Osteocyte (in vitro differentiated cells): ENCODE data around the gene FSTL5. TPM values are rescaled to one million over a fixed set of nuclear protein-coding genes. Genes with fewer than 3 reads are reported as not detected.
A peak's percentile ranks its signal among the peaks of the same experiment; 100 is the strongest.

Experiments used
- DNase-seq: peaks from one replicate; pipeline ENCODE4 v3.0.0; 2021; ENCODE audit warnings: mixed read lengths; ENCODE audit not compliant: unreplicated experiment; ENCODE audit errors: extremely low spot score
- H3K27ac Mint-ChIP-seq: one replicate; pipeline ENCODE4 v1.8.0; 2021; ENCODE audit warnings: mild to moderate bottlenecking, mixed read lengths; ENCODE audit not compliant: unreplicated experiment
- H3K27me3 Mint-ChIP-seq: one replicate; pipeline ENCODE4 v1.8.0; 2021; ENCODE audit warnings: mixed read lengths; ENCODE audit not compliant: unreplicated experiment
- H3K36me3 Mint-ChIP-seq: one replicate; pipeline ENCODE4 v1.8.0; 2021; ENCODE audit warnings: mixed read lengths; ENCODE audit not compliant: unreplicated experiment
- H3K4me1 Mint-ChIP-seq: one replicate; pipeline ENCODE4 v1.8.0; 2021; ENCODE audit warnings: mixed read lengths; ENCODE audit not compliant: unreplicated experiment
- H3K4me3 Mint-ChIP-seq: one replicate; pipeline ENCODE4 v1.8.0; 2021; ENCODE audit warnings: mild to moderate bottlenecking, moderate library complexity, mixed read lengths; ENCODE audit not compliant: unreplicated experiment
- H3K9me3 Mint-ChIP-seq: one replicate; pipeline ENCODE4 v1.8.0; 2021; ENCODE audit warnings: mixed read lengths; ENCODE audit not compliant: unreplicated experiment
- CTCF ChIP-seq: fragments of 200-600 bp; sonication (generic); IDR thresholded peaks from 2 replicates; pipeline ENCODE4 v1.5.0; 2021; ENCODE audit warnings: antibody characterized with exemption, mild to moderate bottlenecking, moderate library complexity
- total RNA-seq: library from RNA; stranded (reverse); gene quantifications from 2 replicates; pipeline ENCODE4 v1.2.1, GENCODE V29; 2021

FSTL5 gene
- total RNA-seq, 1 donor from 2014 or later = 0.11 TPM

- Mint-ChIP-seq H3K36me3 (no peaks in the 10 kb centered on the region), H3K27ac (no peak overlapping the region), H3K4me3 (no peak overlapping the region), H3K4me1 (no peaks in the 10 kb centered on the region), H3K27me3 (no peaks in the 10 kb centered on the region), H3K9me3 (no peaks in the 10 kb centered on the region)
- TF ChIP-seq CTCF = no peak
- DNase-seq = no peak
Measured at GRCh38 chr4:162151386-162151785, 12.4 kb downstream of the FSTL5 start.

GRCh38 chr4:162149644-162150043, 14.2 kb downstream of the FSTL5 start:
- Mint-ChIP-seq H3K27me3 (no peaks in the 10 kb centered on the region), H3K27ac (no peak overlapping the region), H3K4me3 (no peak overlapping the region), H3K9me3 (no peaks in the 10 kb centered on the region), H3K36me3 (no peaks in the 10 kb centered on the region), H3K4me1 (no peaks in the 10 kb centered on the region)
- DNase-seq = no peak
- TF ChIP-seq CTCF = no peak

- peaks cover 3% of the 10 kb centered on the region for H3K27me3 Mint-ChIP-seq
Measured at GRCh38 chr4:162140051-162140683, 23.6 kb downstream of the FSTL5 start.

GRCh38 chr4:162139412-162139811, 24.4 kb downstream of the FSTL5 start:
- Mint-ChIP-seq H3K4me3 (no peak overlapping the region), H3K36me3 (no peaks in the 10 kb centered on the region), H3K27ac (no peak overlapping the region), H3K9me3 (no peaks in the 10 kb centered on the region), H3K27me3 (peaks cover 3% of the 10 kb centered on the region), H3K4me1 (no peaks in the 10 kb centered on the region)
- TF ChIP-seq CTCF = no peak
- DNase-seq = no peak

More at GRCh38 chr4:162140051-162140683, 23.6 kb downstream of the FSTL5 start:
- H3K4me3 Mint-ChIP-seq = no peak overlapping the region
- no peaks in the 10 kb centered on the region for H3K9me3 Mint-ChIP-seq
- no peaks in the 10 kb centered on the region for H3K4me1 Mint-ChIP-seq
- DNase-seq = no peak
- no peaks in the 10 kb centered on the region for H3K36me3 Mint-ChIP-seq
- H3K27ac Mint-ChIP-seq = no peak overlapping the region
- TF ChIP-seq CTCF = no peak

GRCh38 chr4:162131256-162131655, 32.5 kb downstream of the FSTL5 start:
- H3K36me3 Mint-ChIP-seq = no peaks in the 10 kb centered on the region
- H3K4me1 Mint-ChIP-seq = no peaks in the 10 kb centered on the region
- no peaks in the 10 kb centered on the region for H3K27me3 Mint-ChIP-seq
- DNase-seq = no peak
- TF ChIP-seq CTCF = peak; percentile 28
- no peak overlapping the region for H3K27ac Mint-ChIP-seq
- no peaks in the 10 kb centered on the region for H3K9me3 Mint-ChIP-seq
- no peak overlapping the region for H3K4me3 Mint-ChIP-seq
